ENCODE measurements around the gene MPLKIP. TPM values are rescaled to one million over a fixed set of nuclear protein-coding genes. Genes with fewer than 3 reads are reported as not detected.

The MPLKIP gene
- total and polyA plus RNA-seq, 2 of the 4 experiments (the other 2 are of a cell fraction) = 12.7 to 28.9 TPM

GRCh38 chr7:40101201-40101600, 33.2 kb downstream of the MPLKIP start:
- H2BK15ac ChIP-seq (ENCODE audit: low read depth, low read length) = no peak overlapping the region
- WGBS, 2 experiments (ENCODE audit: extremely low coverage in 2 of 2, insufficient read length in 1 of 2) = no CpG with 5 or more reads among the region's 3 CpGs
- H3K4ac ChIP-seq (ENCODE audit: low read depth, low read length) = no peak overlapping the region
- no peak overlapping the region for H3K27ac ChIP-seq (ENCODE audit: insufficient read depth, low read length)
- ATAC-seq (ENCODE audit: low read depth) (no peak), DNase-seq (no peak)
- no peak overlapping the region for H2BK120ac ChIP-seq (ENCODE audit: low read depth, low read length)
- no peak overlapping the region for H4K91ac ChIP-seq (ENCODE audit: insufficient read depth, low read depth, low read length)
- BruUV-seq (replicated peaks) = no TSS peak
- peaks cover 5 to 6% of the 10 kb centered on the region in 2 experiments; a peak in 1 of 4 replicates for H3K79me1 ChIP-seq (ENCODE audit: low read depth in 1 of 2, low read length in 2 of 2)
- no peaks in the 10 kb centered on the region for H3K36me3 ChIP-seq (ENCODE audit: control insufficient read depth, insufficient read depth, low read length)
- no peak overlapping the region for H3K14ac ChIP-seq (replicated peaks; ENCODE audit: low read depth, low read length)
- no peak overlapping the region for H3K4me2 ChIP-seq (ENCODE audit: low read depth, low read length)
- in situ Hi-C loops (cut with MboI; ENCODE audit: low sequenced_read_pairs) (no loop called here), intact Hi-C loops (cut with micrococcal nuclease) (no loop called here), dilution Hi-C loops (cut with HindIII; ENCODE audit: low sequenced_read_pairs, unreplicated experiment) (no loop called here)
- H2AFZ ChIP-seq (replicated peaks; ENCODE audit: low read length, poor library complexity) = no peak overlapping the region
- H4K20me1 ChIP-seq (ENCODE audit: insufficient read depth, low read length) = 0 out of 2 replicates have a peak, but pooled peaks cover 3% of the 10 kb centered on the region
- no peaks in the 10 kb centered on the region for H3K9me3 ChIP-seq (ENCODE audit: control insufficient read depth, insufficient read depth, low read length)
- ChIA-PET POLR2A (ENCODE audit: unreplicated experiment) (no interaction called here), CTCF (interaction anchor here (0.6 kb wide), 1 partner anchor 121 kb away, joined by 3 read pairs; no protein-coding TSS in a partner anchor)
- no peak overlapping the region for H3K23ac ChIP-seq (ENCODE audit: low read depth, low read length)
- no peak overlapping the region for H2AK9ac ChIP-seq (replicated peaks; ENCODE audit: low read depth, low read length, poor library complexity)
- no peaks in the 10 kb centered on the region for H3K9me1 ChIP-seq (ENCODE audit: insufficient read depth, low read length)
- TF ChIP-seq BHLHE40 (IDR thresholded peaks at IDR 0.05; ENCODE audit: low read depth, low read length) = no peak
- TF ChIP-seq USF2 (IDR thresholded peaks at IDR 0.05; ENCODE audit: low read depth, low read length) = no peak
- TF ChIP-seq CEBPB (IDR thresholded peaks at IDR 0.05; ENCODE audit: low read depth, low read length) = no peak
- no peak for TF ChIP-seq MAZ (IDR thresholded peaks at IDR 0.05; ENCODE audit: borderline replicate concordance, low read depth, low read length)
- TF ChIP-seq ELK1 (IDR thresholded peaks at IDR 0.05; ENCODE audit: borderline replicate concordance, low read depth, low read length) = no peak
- no peak for TF ChIP-seq FOS (IDR thresholded peaks at IDR 0.05; ENCODE audit: low read depth, low read length)
- no peak for TF ChIP-seq CHD1 (IDR thresholded peaks at IDR 0.05; ENCODE audit: low read depth, low read length)
- TF ChIP-seq RCOR1 (IDR thresholded peaks at IDR 0.05; ENCODE audit: insufficient replicate concordance, low read length) = no peak
- TF ChIP-seq SMC3 (IDR thresholded peaks at IDR 0.05; ENCODE audit: low read depth, low read length) = no peak
- no peak for TF ChIP-seq MAFK (IDR thresholded peaks at IDR 0.05; ENCODE audit: low read depth, low read length)
- no peak for TF ChIP-seq RFX5 (IDR thresholded peaks at IDR 0.05; ENCODE audit: low read depth, low read length)
- no peak for TF ChIP-seq POLR2A (IDR thresholded peaks at IDR 0.05; ENCODE audit: low read depth, low read length)
- no peak for TF ChIP-seq RAD21 (IDR thresholded peaks at IDR 0.05; ENCODE audit: low read length)
- no peak for TF ChIP-seq CTCF (conservative IDR thresholded peaks at IDR 0.05; ENCODE audit: low read depth, low read length)
- no peak for TF ChIP-seq NFE2L2 (IDR thresholded peaks at IDR 0.05; ENCODE audit: low read depth, low read length)
- no peak for TF ChIP-seq MXI1 (IDR thresholded peaks at IDR 0.05; ENCODE audit: borderline replicate concordance, low read depth, low read length)
- H3K27me3 ChIP-seq (ENCODE audit: control insufficient read depth, insufficient read depth, low read length) = no peaks in the 10 kb centered on the region
- no peak overlapping the region for H3K56ac ChIP-seq (ENCODE audit: extremely low read depth, insufficient read depth, low read length)
- no peak overlapping the region for H2BK20ac ChIP-seq (ENCODE audit: low read depth, low read length)
- no peak overlapping the region for H2AK5ac ChIP-seq (ENCODE audit: low read depth, low read length)
- H2BK5ac ChIP-seq (ENCODE audit: low read depth, low read length, poor library complexity, severe bottlenecking) = no peak overlapping the region
- H3K4me1 ChIP-seq (ENCODE audit: control insufficient read depth, insufficient read depth, low read length) = no peaks in the 10 kb centered on the region
- H4K8ac ChIP-seq (ENCODE audit: low read depth in 2 of 2, low read length in 2 of 2) = no peak overlapping the region
- no peak overlapping the region for H4K5ac ChIP-seq (ENCODE audit: low read depth, low read length)
- H3K4me3 ChIP-seq (ENCODE audit: insufficient read depth, low read depth, low read length) = no peak overlapping the region
- H3K18ac ChIP-seq (ENCODE audit: low read depth, low read length) = no peak overlapping the region
- no peak overlapping the region for H3K9ac ChIP-seq (ENCODE audit: low read depth, low read length)

Data from IMR-90 (cell line).